Osteocyte (in vitro differentiated cells): ENCODE measurements around the gene TNRC6B. TPM values are rescaled to one million over a fixed set of nuclear protein-coding genes. Genes with fewer than 3 reads are reported as not detected.

ENCODE experiments used
- DNase-seq: peaks from one replicate; pipeline ENCODE4 v3.0.0; 2021; ENCODE audit warnings: mixed read lengths; ENCODE audit not compliant: unreplicated experiment; ENCODE audit errors: extremely low spot score
- H3K27ac Mint-ChIP-seq: one replicate; pipeline ENCODE4 v1.8.0; 2021; ENCODE audit warnings: mild to moderate bottlenecking, mixed read lengths; ENCODE audit not compliant: unreplicated experiment
- H3K27me3 Mint-ChIP-seq: one replicate; pipeline ENCODE4 v1.8.0; 2021; ENCODE audit warnings: mixed read lengths; ENCODE audit not compliant: unreplicated experiment
- H3K36me3 Mint-ChIP-seq: one replicate; pipeline ENCODE4 v1.8.0; 2021; ENCODE audit warnings: mixed read lengths; ENCODE audit not compliant: unreplicated experiment
- H3K4me1 Mint-ChIP-seq: one replicate; pipeline ENCODE4 v1.8.0; 2021; ENCODE audit warnings: mixed read lengths; ENCODE audit not compliant: unreplicated experiment
- H3K4me3 Mint-ChIP-seq: one replicate; pipeline ENCODE4 v1.8.0; 2021; ENCODE audit warnings: mild to moderate bottlenecking, moderate library complexity, mixed read lengths; ENCODE audit not compliant: unreplicated experiment
- H3K9me3 Mint-ChIP-seq: one replicate; pipeline ENCODE4 v1.8.0; 2021; ENCODE audit warnings: mixed read lengths; ENCODE audit not compliant: unreplicated experiment
- total RNA-seq: library from RNA; stranded (reverse); gene quantifications from 2 replicates; pipeline ENCODE4 v1.2.1, GENCODE V29; 2021
- TF ChIP-seq, protein P1 (sequence below): fragments of 200-600 bp; sonication (generic); IDR thresholded peaks from 2 replicates; pipeline ENCODE4 v1.5.0; 2021; ENCODE audit warnings: antibody characterized with exemption, mild to moderate bottlenecking, moderate library complexity

The TNRC6B gene
- total RNA-seq, 1 donor from 2014 or later: 47.4 TPM

DNA sequence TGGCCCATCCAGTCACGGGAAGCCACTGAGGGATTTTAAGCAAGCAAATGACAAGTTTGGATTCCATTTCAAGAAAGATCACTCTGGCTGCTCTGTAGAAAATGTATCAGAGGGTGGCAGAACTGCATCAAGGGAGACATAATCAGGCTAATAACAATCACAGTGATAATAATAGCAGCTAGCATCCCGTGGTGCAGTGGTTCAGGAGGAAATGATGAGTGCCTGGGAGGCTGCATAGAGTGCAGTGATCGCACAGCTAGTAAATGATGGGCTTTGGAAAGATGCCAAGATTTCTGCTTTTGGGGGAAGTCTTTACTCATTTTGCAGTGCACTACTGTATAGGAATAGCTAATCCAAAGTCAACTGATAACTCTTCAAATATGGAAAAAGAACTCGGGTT is 35.8 kb downstream of the TNRC6B start:
- peaks cover 8% of the 10 kb centered on the region for H3K36me3 Mint-ChIP-seq
- H3K4me1 Mint-ChIP-seq: peaks cover 28% of the 10 kb centered on the region
- no peak overlapping the region for H3K27ac Mint-ChIP-seq
- peak; percentile 15 for DNase-seq
- no peak overlapping the region for H3K4me3 Mint-ChIP-seq
- no peaks in the 10 kb centered on the region for H3K9me3 Mint-ChIP-seq
- no peaks in the 10 kb centered on the region for H3K27me3 Mint-ChIP-seq
- TF ChIP-seq, protein P1, sequence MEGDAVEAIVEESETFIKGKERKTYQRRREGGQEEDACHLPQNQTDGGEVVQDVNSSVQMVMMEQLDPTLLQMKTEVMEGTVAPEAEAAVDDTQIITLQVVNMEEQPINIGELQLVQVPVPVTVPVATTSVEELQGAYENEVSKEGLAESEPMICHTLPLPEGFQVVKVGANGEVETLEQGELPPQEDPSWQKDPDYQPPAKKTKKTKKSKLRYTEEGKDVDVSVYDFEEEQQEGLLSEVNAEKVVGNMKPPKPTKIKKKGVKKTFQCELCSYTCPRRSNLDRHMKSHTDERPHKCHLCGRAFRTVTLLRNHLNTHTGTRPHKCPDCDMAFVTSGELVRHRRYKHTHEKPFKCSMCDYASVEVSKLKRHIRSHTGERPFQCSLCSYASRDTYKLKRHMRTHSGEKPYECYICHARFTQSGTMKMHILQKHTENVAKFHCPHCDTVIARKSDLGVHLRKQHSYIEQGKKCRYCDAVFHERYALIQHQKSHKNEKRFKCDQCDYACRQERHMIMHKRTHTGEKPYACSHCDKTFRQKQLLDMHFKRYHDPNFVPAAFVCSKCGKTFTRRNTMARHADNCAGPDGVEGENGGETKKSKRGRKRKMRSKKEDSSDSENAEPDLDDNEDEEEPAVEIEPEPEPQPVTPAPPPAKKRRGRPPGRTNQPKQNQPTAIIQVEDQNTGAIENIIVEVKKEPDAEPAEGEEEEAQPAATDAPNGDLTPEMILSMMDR: no peak

DNA sequence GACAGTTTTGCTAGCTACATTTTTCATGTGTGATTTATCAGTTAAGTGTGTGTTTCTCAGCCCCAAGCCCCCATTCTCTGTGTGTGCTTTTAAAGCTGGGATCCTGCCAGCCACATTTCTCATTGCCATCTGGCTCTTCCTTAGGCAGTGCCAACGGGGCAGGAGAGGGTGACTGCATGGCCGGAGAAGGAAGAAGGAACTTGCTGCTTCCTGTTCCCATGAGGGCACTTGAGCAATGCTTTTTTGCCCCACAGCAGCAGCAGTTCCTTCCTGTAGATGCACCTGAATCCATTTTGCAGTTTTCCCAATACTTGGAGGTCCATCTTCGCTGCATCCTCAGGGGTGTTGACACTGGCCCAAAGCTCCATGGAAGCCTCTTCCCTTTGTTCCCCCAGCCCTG is 37.5 kb downstream of the TNRC6B start:
- Mint-ChIP-seq H3K36me3 (peaks cover 8% of the 10 kb centered on the region), H3K27ac (no peak overlapping the region), H3K4me3 (no peak overlapping the region), H3K27me3 (no peaks in the 10 kb centered on the region), H3K9me3 (no peaks in the 10 kb centered on the region), H3K4me1 (peaks cover 31% of the 10 kb centered on the region)
- peak; percentile 56 for DNase-seq
- TF ChIP-seq, protein P1: no peak

DNA sequence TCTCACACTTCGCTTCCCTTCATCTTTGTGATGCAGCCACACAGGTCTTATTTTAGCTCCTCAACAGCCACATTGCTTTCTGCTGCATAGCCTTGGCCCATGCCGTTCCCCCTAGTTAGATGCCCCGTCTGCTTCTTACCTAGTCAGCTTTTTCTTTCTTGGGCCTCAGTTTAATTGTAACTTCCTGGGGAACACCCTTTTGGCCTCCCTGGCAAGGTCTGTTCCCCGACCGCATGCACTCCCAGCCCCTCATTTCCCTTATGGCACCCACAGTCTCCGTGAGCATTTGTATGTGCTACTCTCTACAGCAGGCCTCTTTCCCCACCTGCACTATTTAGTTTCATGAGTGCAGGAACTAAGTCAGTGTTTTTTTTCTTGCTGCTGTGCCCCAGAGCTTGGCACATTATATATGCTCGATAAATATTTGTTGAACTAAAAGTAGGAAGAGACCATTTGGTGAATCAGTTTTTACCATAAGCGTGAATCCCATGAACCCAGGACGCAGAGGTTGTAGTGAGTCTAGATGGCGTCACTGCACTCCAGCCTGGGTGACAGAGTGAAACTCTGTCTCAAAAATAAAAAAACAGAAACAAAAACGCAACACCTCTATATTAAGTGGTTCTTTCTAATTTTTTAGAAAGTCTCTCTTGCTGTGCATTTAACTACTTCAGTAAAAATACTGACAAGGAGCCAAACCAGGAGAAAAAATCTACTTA is 38.5 kb downstream of the TNRC6B start:
- DNase-seq: peak; percentile 36
- no peaks in the 10 kb centered on the region for H3K9me3 Mint-ChIP-seq
- H3K36me3 Mint-ChIP-seq: peaks cover 8% of the 10 kb centered on the region
- TF ChIP-seq, protein P1: no peak
- no peaks in the 10 kb centered on the region for H3K27me3 Mint-ChIP-seq
- peaks cover 37% of the 10 kb centered on the region for H3K4me1 Mint-ChIP-seq
- H3K27ac Mint-ChIP-seq: no peak overlapping the region
- no peak overlapping the region for H3K4me3 Mint-ChIP-seq

DNA sequence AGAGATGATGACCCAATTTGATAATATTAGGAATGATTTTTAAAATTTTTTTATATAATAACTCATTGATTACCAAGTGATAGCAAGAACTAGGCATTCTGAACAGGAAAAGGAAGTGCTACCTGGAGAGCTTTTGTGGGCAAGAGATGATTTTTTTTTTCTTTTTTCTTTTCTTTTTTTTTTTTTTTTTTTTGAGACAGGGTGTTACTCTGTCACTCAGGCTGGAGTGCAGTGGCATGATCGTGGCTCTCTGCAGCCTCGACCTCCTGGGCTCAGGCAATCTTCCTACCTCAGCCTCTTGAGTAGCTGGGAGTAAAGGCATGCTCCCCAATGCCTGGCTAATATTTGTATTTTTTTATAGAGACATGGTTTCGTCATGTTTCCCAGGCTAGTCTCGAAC is 40.4 kb downstream of the TNRC6B start:
- Mint-ChIP-seq H3K36me3 (peaks cover 7% of the 10 kb centered on the region), H3K4me1 (peaks cover 26% of the 10 kb centered on the region), H3K4me3 (no peak overlapping the region), H3K9me3 (no peaks in the 10 kb centered on the region), H3K27me3 (no peaks in the 10 kb centered on the region), H3K27ac (no peak overlapping the region)
- TF ChIP-seq, protein P1: no peak
- no peak for DNase-seq

DNA sequence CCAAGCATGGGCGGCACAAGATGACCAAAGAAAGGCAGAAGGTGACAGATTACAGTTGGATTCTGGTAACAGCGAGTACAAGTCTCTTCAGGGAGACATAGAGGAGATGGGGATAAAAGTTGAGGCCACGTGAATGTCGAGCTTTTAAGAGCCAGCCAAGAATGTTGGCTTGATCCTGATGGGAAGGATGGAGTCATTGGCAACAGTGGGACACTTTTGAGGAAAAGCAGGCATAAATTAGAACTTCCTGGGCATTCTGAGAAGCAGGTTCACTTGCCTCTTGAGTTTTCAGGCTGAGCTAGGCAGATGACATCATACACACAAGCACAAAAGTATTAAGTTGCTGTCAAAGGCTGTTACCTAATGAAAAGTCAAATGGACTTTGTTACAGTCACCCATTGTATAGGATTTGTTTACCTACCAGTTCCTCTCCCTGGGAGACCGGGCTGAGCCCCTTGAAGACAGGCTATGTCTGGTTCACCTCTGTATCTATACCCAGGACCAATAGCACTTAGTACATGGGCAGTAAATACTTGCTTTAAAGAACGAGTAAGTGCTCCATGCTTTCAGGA is 41.1 kb downstream of the TNRC6B start:
- Mint-ChIP-seq H3K4me3 (no peak overlapping the region), H3K4me1 (peaks cover 21% of the 10 kb centered on the region), H3K36me3 (peaks cover 3% of the 10 kb centered on the region), H3K27ac (no peak overlapping the region), H3K27me3 (no peaks in the 10 kb centered on the region), H3K9me3 (no peaks in the 10 kb centered on the region)
- TF ChIP-seq, protein P1: no peak
- peak; percentile 23 for DNase-seq
